Progenitor cell of endocrine pancreas (in vitro differentiated cells): ENCODE measurements around the gene BAIAP3. TPM values are rescaled to one million over a fixed set of nuclear protein-coding genes. Genes with fewer than 3 reads are reported as not detected.

Source experiments
- DNase-seq: peaks from one replicate; pipeline ENCODE4 v3.0.0; 2021; ENCODE audit warnings: low spot score; ENCODE audit not compliant: unreplicated experiment
- H3K27ac Mint-ChIP-seq: 2 replicates; pipeline ENCODE4 v1.8.0; 2021; ENCODE audit warnings: mild to moderate bottlenecking, moderate library complexity, mixed read lengths
- H3K27me3 Mint-ChIP-seq: 2 replicates; pipeline ENCODE4 v1.8.0; 2021; ENCODE audit warnings: mixed read lengths
- H3K36me3 Mint-ChIP-seq: 2 replicates; pipeline ENCODE4 v1.8.0; 2022; ENCODE audit warnings: mixed read lengths; ENCODE audit not compliant: insufficient read depth
- H3K4me1 Mint-ChIP-seq: 2 replicates; pipeline ENCODE4 v1.8.0; 2021; ENCODE audit warnings: low read depth, mixed read lengths
- H3K4me3 Mint-ChIP-seq: 2 replicates; pipeline ENCODE4 v1.8.0; 2021; ENCODE audit warnings: low read depth, mild to moderate bottlenecking, moderate library complexity, mixed read lengths
- H3K9me3 Mint-ChIP-seq: 2 replicates; pipeline ENCODE4 v1.8.0; 2021; ENCODE audit warnings: low read depth, mixed read lengths
- total RNA-seq: library from RNA; stranded (reverse); gene quantifications from 2 replicates; pipeline ENCODE4 v1.2.1, GENCODE V29; 2021
- TF ChIP-seq, protein P1 (sequence below): fragments of 200-600 bp; sonication (generic); IDR thresholded peaks from one replicate; pipeline ENCODE4 v1.5.0; 2021; ENCODE audit warnings: antibody characterized with exemption, mild to moderate bottlenecking; ENCODE audit not compliant: unreplicated experiment

BAIAP3 gene
- total RNA-seq, 1 donor from 2014 or later, result 17.5 TPM

DNA sequence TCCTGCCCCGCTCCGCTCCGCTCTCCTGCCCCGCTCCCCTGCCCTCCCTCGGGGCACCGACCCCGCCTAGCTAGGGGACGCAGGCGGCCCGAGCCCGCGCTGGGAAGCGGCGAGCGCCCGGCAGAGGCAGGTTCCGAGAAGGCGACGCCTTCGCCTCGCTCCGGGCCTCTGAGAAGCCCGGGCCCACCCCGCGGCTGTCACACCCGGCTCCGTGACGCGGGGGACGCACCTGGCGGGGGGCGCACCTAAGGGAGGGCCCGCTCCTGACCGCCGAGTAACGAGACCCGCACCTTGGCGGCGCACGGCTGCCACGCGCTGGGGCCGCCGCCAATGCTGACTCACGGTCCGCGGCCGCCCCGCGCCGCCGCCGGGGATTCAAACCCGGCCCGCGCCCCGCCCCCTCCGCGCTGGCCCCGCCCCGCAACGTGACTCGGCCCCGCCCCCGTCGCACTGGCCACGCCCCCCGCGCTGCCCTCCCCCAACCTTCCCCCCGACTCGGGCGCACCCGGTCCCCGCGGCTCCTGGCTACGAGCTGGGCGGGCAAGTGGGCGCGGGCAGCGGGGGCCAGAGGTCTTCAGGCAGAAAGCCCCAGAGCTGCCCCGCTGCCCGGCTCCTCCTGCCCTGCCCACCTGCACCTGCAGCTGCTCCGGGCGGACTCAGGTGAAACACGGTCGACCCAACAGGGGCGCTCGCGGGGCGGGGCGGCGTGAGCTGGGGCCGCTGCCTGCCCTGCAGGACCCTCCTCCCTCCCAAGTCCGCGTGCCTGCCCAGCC lies 46.0 kb downstream of the BAIAP3 start:
- TF ChIP-seq, protein P1, sequence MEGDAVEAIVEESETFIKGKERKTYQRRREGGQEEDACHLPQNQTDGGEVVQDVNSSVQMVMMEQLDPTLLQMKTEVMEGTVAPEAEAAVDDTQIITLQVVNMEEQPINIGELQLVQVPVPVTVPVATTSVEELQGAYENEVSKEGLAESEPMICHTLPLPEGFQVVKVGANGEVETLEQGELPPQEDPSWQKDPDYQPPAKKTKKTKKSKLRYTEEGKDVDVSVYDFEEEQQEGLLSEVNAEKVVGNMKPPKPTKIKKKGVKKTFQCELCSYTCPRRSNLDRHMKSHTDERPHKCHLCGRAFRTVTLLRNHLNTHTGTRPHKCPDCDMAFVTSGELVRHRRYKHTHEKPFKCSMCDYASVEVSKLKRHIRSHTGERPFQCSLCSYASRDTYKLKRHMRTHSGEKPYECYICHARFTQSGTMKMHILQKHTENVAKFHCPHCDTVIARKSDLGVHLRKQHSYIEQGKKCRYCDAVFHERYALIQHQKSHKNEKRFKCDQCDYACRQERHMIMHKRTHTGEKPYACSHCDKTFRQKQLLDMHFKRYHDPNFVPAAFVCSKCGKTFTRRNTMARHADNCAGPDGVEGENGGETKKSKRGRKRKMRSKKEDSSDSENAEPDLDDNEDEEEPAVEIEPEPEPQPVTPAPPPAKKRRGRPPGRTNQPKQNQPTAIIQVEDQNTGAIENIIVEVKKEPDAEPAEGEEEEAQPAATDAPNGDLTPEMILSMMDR, result peak; percentile 37
- H3K27me3 Mint-ChIP-seq, result peaks cover 7% of the 10 kb centered on the region
- H3K4me1 Mint-ChIP-seq, result peaks cover 8% of the 10 kb centered on the region
- DNase-seq, result peak; percentile 62
- peak overlapping the region; percentile 93 for H3K27ac Mint-ChIP-seq
- no peaks in the 10 kb centered on the region for H3K9me3 Mint-ChIP-seq
- H3K36me3 Mint-ChIP-seq, result peaks cover 2% of the 10 kb centered on the region
- peak overlapping the region; percentile 81 for H3K4me3 Mint-ChIP-seq

DNA sequence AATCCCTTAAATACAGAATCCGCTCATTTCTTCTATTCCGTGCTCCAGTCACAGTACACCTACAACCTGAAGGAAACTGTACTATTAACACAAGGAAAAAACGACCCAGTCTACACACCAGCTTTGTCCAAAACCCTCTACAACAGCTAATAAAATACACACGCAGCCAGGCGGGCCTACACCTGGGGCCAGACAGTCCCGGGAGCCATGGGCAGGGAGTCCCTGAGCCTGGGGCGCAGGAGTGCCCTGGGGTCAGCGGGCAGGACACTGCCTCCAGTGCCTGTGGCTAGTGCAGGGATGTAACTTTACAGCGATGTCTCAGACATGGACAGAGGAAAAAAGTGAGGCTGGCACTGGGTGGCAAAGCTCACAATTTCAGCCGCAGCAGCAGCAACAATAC lies 46.8 kb downstream of the BAIAP3 start:
- TF ChIP-seq, protein P1, result no peak
- Mint-ChIP-seq H3K9me3 (no peaks in the 10 kb centered on the region), H3K27ac (peak overlapping the region; percentile 93), H3K27me3 (peaks cover 7% of the 10 kb centered on the region), H3K4me3 (peak overlapping the region; percentile 81), H3K36me3 (peaks cover 5% of the 10 kb centered on the region), H3K4me1 (peaks cover 8% of the 10 kb centered on the region)
- no peak for DNase-seq

DNA sequence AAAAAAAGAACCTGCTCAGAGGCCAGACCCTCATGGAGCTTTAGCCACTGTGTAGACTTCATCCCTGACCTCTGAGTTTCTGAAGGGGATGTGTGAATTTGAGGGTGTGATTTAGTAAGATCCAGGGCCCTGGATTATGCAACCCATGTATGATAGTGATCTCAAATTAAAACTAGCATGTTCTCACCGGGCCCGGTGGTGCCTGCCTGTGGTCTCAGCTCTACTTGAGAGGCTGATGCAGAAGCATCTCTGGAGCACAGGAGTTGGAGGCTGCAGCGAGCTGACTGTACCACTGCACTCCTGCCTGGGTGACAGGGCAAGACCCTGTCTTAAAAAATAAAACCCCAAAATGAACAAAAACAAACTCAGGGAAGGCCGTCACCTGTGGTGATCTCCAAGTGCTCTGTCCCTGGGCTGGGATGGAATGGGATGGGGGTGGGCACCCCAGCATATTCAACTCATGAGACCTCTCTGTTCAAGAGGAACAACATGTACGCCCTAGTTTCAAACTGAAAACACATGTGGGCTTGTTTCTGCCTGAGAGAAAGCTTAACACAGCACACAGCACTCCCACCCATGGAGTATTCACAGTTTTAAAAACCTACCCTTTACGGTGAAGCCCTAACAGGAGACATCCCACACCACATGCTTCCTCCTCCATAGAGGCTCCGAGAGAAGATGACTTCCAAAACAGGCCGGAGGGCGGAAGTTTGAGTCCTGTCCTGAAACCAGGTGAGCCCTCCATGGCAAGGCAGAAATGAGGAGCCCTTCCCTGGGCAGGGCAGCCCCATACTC lies 48.4 kb downstream of the BAIAP3 start:
- Mint-ChIP-seq H3K36me3 (peaks cover 5% of the 10 kb centered on the region), H3K9me3 (no peaks in the 10 kb centered on the region), H3K27ac (no peak overlapping the region), H3K4me1 (peaks cover 8% of the 10 kb centered on the region), H3K4me3 (no peak overlapping the region), H3K27me3 (peaks cover 7% of the 10 kb centered on the region)
- DNase-seq, result no peak
- TF ChIP-seq, protein P1, result no peak

DNA sequence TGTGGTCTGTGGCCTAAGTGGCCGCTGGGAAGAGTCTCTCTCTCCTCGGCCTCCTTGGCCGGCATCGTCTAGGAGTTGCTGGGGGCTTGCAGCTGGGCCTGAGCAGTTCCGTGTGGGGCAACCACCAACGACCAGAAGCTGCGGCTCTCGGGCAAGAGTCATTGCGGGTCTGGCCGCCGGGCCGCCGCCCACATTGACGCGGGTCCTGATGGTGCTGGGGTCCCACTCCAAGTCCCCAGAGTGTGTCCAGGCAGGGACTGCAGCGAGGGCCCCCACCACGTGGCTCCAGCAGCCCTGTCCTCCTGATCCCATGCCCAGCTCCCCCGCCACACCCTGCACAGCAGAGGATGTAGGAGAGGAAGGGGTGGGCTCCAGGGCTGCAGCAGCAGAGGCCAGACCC lies 50.1 kb downstream of the BAIAP3 start:
- Mint-ChIP-seq H3K36me3 (peaks cover 5% of the 10 kb centered on the region), H3K27ac (no peak overlapping the region), H3K27me3 (peaks cover 3% of the 10 kb centered on the region), H3K4me3 (no peak overlapping the region), H3K9me3 (no peaks in the 10 kb centered on the region), H3K4me1 (peaks cover 7% of the 10 kb centered on the region)
- TF ChIP-seq, protein P1, result no peak
- no peak for DNase-seq

DNA sequence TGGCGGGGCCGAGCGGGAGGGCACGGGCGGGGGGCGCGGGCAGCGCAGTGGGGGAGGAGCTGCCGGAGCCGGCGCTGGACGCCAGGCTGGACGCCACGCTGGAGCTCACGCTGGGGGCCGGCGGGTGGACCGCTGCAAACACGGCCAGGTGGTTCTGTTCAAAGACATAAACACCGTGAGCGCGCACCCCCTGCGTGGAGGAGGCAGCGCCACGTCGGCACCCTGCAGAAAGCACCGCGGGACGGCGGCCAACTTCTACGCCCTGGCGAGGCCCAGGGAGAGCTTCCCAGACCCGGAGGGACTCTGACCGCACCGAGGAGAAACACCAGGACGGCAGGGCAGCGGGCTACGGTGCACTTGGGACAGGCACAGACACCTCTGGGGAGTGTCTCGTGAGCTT lies 51.8 kb downstream of the BAIAP3 start:
- peaks cover 5% of the 10 kb centered on the region for H3K36me3 Mint-ChIP-seq
- TF ChIP-seq, protein P1, result no peak
- H3K9me3 Mint-ChIP-seq, result no peaks in the 10 kb centered on the region
- DNase-seq, result no peak
- peaks cover under 1% of the 10 kb centered on the region for H3K4me1 Mint-ChIP-seq
- no peak overlapping the region for H3K4me3 Mint-ChIP-seq
- H3K27ac Mint-ChIP-seq, result no peak overlapping the region
- H3K27me3 Mint-ChIP-seq, result no peaks in the 10 kb centered on the region
